Sciatic nerve (tissue), 2 donors: ENCODE measurements around the gene KIR2DL4. TPM values are rescaled to one million over a fixed set of nuclear protein-coding genes. Genes with fewer than 3 reads are reported as not detected.
"Not testable (repeated sequence)": the region's sequence is repeated elsewhere in the genome, so short reads cannot be mapped to it uniquely, and the experiment has no call there.

ENCODE experiments used
- ATAC-seq: fragments of 200-7000 bp; cut with Tn5 transposase; one replicate; pipeline ENCODE4 v1.9.1; 2020; ENCODE audit warnings: mild to moderate bottlenecking, moderate library complexity
- DNase-seq: peaks from one replicate; pipeline ENCODE4 v3.0.0-alpha.2; 2020; ENCODE audit warnings: low spot score
- intact Hi-C: fragments of 100-400 bp; cut with DNase I; formaldehyde crosslinking; loops from one replicate; pipeline ENCODE4 v1.14.2; 2022
- total RNA-seq: library from RNA; stranded (reverse); fragmentation: NEBNext Ultra II Directional; extraction: Animal tissue kit (Norgen Biotek cat#: 25700); gene quantifications from one replicate; pipeline ENCODE4 v1.2.1, GENCODE V29; 2021
- donor health status: DM: no; HTN: no; CAD: no.
- donor health status: DM: no; HTN: no; CAD: no.

Gene KIR2DL4
- total RNA-seq, 1 donor from 2014 or later, result not detected

GRCh38 chr19:54792814-54793213, 10.6 kb upstream of the KIR2DL4 start:
- intact Hi-C loops, result no loop called here
- no peak for DNase-seq
- no peak for ATAC-seq

GRCh38 chr19:54795758-54796157, 7.7 kb upstream of the KIR2DL4 start:
- intact Hi-C loops, result no loop called here
- DNase-seq, result no peak
- no peak for ATAC-seq

GRCh38 chr19:54804101-54804500, 691 bp downstream of the KIR2DL4 start:
- ATAC-seq, result no peak
- intact Hi-C loops, result no loop called here
- no peak for DNase-seq

- intact Hi-C loops, result no loop called here
- DNase-seq (no peak), ATAC-seq (no peak)
These were observed 1.2 kb downstream of the KIR2DL4 start for GRCh38 chr19:54804571-54804970.

GRCh38 chr19:54805665-54806515, 2.5 kb downstream of the KIR2DL4 start:
- intact Hi-C loops, result no loop called here
- ATAC-seq (no peak), DNase-seq (no peak)

GRCh38 chr19:54806516-54806838, 3.1 kb downstream of the KIR2DL4 start:
- intact Hi-C loops, result no loop called here
- DNase-seq, result no peak
- no peak for ATAC-seq

- DNase-seq, intact Hi-C loops, ATAC-seq: not testable (repeated sequence)
These were observed 11.2 kb downstream of the KIR2DL4 start for GRCh38 chr19:54814571-54814970.

- ATAC-seq, DNase-seq, intact Hi-C loops: not testable (repeated sequence)
These were observed 12.8 kb downstream of the KIR2DL4 start, which contains the start of gene KIR3DL1 for GRCh38 chr19:54816251-54816650. Gene KIR3DL1, plus strand, starts transcription at chr19:54816468.

- intact Hi-C loops, result no loop called here
- ATAC-seq (no peak), DNase-seq (no peak)
These were observed 14.5 kb downstream of the KIR2DL4 start for GRCh38 chr19:54817670-54818536.

- intact Hi-C loops, DNase-seq, ATAC-seq: not testable (repeated sequence)
These were observed 21.0 kb downstream of the KIR2DL4 start for GRCh38 chr19:54824416-54824815.

GRCh38 chr19:54825326-54825725, 21.9 kb downstream of the KIR2DL4 start:
- ATAC-seq, intact Hi-C loops, DNase-seq: not testable (repeated sequence)

GRCh38 chr19:54828064-54828463, 24.7 kb downstream of the KIR2DL4 start:
- intact Hi-C loops, DNase-seq, ATAC-seq: not testable (repeated sequence)

- intact Hi-C loops, DNase-seq, ATAC-seq: not testable (repeated sequence)
These were observed 29.1 kb downstream of the KIR2DL4 start, which contains the start of gene KIR2DS4 for GRCh38 chr19:54832496-54832895. Gene KIR2DS4, plus strand, starts transcription at chr19:54832676.

- DNase-seq, ATAC-seq, intact Hi-C loops: not testable (repeated sequence)
These were observed 31.7 kb downstream of the KIR2DL4 start for GRCh38 chr19:54835126-54835525.

GRCh38 chr19:54837522-54837921, 34.1 kb downstream of the KIR2DL4 start:
- ATAC-seq, DNase-seq, intact Hi-C loops: not testable (repeated sequence)

- DNase-seq, intact Hi-C loops, ATAC-seq: not testable (repeated sequence)
These were observed 39.8 kb downstream of the KIR2DL4 start for GRCh38 chr19:54843171-54843570.

- intact Hi-C loops, ATAC-seq, DNase-seq: not testable (repeated sequence)
These were observed 46.7 kb downstream of the KIR2DL4 start, which contains the start of gene KIR3DL2 for GRCh38 chr19:54850061-54850640. Gene KIR3DL2, plus strand, starts transcription at chr19:54850443. Its CDS starts 33 bp downstream, at chr19:54850476.

GRCh38 chr19:54850930-54851329, 47.5 kb downstream of the KIR2DL4 start:
- no peak for DNase-seq
- no peak for ATAC-seq
- intact Hi-C loops, result no loop called here

GRCh38 chr19:54851353-54851752, 47.9 kb downstream of the KIR2DL4 start:
- DNase-seq (no peak), ATAC-seq (no peak)
- intact Hi-C loops, result no loop called here
